ENCODE data around the gene ZMIZ2.
"Not testable (repeated sequence)": the region's sequence is repeated elsewhere in the genome, so short reads cannot be mapped to it uniquely, and the experiment has no call there.

ZMIZ2 gene

GRCh38 chr7:44727158-44727936, 21.3 kb upstream of the ZMIZ2 start:
- no peak for DNase-seq (ENCODE audit: low read depth in 2 of 2)

DNA sequence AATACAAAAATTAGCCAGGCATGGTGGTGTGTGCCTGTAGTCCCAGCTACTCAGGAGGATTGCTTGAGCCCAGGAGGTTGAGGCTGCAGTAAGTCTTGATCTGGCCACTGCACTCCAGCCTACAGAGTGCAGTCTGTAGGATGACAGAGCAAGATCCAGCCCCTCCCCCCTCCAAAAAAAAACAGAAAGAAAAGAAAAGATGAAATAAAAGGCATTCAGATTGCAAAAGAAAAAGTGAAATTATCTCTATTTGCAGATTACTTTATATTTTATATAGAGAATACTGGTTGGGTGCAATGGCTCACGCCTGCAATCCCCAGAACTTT, 20.7 kb upstream of the ZMIZ2 start:
- no peak for DNase-seq (ENCODE audit: low read depth in 2 of 2)

DNA sequence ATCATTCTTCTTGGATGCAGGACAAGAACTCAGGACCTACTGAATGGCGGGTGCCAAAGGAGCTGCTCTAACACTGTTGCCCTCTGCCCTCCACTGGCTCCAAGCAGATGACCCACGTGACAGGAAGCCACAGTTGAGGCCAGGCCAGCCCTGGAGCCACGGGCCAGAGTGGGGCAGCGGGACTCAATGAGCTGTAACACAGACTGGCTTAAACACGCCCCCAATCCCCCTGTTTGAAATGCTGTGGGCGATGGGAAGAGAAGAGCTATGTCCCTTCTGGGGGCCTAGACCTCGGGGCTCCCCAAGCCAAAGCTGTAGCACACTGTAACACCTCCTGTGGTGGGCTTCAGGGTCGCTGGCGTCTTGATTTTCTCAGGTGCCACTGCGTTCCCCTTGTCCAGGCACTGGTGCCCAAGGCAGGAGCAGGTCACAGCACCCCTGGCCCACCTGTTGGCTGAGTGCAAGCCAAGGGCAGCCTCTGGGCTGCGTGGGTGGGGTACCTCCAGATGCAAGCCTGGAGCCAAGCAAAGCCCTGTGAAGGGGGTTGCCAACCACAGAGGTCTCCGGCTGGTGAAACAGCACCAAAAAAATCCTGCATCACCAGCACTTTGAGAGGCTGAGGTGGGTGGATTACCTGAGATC, 18.6 kb upstream of the ZMIZ2 start:
- no peak for DNase-seq (ENCODE audit: low read depth in 2 of 2)

DNA sequence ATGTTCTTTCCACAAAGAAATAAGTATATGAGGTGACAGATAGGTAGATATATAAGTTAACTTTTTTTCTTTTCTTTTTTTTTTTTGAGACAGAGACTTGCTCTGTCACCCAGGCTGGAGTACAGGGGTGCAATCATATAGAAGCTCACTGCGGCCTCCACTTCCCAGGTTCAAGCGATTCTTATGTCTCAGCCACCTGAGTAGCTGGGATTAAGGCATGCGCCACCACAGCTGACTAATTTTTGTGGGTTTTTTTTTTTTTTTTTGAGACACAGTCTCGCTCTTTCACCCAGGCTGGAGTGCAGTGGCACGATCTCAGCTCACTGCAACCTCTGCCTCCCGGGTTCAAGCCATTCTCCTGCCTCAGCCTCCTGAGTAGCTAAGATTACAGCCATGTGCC, 15.7 kb upstream of the ZMIZ2 start:
- DNase-seq (ENCODE audit: low read depth in 2 of 2): not testable (repeated sequence)

DNA sequence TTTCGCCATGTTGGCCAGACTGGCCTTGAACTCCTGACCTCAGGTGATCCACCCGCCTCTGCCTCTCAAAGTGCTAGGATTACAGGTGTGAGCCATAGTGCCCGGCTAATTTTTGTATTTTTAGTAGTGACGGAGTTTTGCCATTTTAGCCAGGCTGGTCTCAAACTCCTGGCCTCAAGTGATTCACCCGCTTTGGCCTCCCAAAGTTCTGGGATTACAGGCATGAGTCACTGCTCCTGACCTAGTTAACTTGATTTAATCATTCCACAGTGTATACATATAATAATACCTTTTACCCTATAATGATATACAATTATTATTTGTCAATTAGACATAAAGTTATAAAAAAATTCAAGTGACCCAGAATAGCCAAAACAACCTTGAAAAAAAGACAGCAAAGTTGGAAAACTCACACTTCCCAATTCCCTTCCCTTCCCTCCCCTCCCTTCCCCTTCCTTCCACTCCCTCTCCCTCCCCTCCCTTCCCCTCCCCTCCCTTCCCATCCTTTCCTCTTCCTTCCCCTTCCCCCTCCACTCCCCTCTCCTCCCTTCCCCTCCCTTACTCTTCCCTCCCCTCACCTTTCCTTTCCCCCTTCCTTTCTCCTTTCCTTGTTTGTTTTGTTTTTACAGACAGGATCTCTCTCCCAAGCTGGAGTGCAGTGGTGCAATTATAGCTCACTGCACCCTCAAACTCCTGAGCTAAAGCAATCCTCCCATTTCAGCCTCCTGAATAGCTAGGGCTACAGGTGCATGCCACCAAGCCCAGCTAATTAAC, 14.8 kb upstream of the ZMIZ2 start:
- no peak for DNase-seq (ENCODE audit: low read depth in 2 of 2)

GRCh38 chr7:44735403-44736165, 13.1 kb upstream of the ZMIZ2 start:
- DNase-seq (ENCODE audit: low read depth in 2 of 2): peak in 1 of 2 donors; percentile 19

GRCh38 chr7:44736896-44737295, 11.8 kb upstream of the ZMIZ2 start:
- DNase-seq (ENCODE audit: low read depth in 2 of 2): no peak

- DNase-seq (ENCODE audit: low read depth in 2 of 2): no peak
These were observed 10.5 kb upstream of the ZMIZ2 start for GRCh38 chr7:44738051-44738723.

- DNase-seq (ENCODE audit: low read depth in 2 of 2): no peak
These were observed 9.6 kb upstream of the ZMIZ2 start for GRCh38 chr7:44738876-44739665.

DNA sequence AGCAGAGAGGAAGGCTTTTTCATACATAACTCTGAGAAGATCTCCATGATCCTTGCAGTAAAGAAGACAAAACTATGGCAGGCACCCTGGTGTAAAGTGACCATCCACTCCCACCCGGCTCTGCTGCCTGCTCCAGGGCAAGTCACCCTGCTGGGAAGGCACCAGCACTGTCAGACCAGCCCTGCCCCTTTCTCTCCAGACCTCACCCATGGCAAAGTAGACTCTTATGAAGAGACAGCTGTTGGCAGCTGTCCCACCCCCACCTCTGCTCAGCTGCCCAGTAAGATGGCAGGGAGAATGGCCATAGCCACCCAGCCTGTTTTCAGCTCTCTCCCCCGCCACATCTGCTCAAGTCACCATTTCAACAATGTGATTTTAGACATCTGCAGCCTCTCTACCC, 8.6 kb upstream of the ZMIZ2 start:
- no peak for DNase-seq (ENCODE audit: low read depth in 2 of 2)

DNA sequence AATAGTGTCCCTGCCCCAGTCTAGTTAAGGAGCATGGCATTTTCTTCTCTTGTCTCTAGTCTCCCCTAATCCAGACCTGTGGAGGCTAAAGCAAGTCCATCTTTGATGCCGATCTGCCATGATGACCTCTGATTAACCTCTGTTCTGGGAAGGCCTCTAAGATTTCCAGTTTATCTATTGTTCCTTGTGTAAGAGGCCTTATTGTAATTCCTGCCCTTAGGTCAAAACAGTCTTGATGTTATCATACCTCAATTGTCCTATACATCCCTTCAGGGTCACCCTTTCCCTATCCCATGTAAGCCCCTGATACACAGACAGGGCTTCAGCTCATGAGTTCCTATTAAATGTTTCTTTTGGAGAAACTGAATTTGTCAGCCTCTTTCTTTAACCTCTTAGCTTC, 4.9 kb upstream of the ZMIZ2 start:
- no peak for DNase-seq (ENCODE audit: low read depth in 2 of 2)

DNA sequence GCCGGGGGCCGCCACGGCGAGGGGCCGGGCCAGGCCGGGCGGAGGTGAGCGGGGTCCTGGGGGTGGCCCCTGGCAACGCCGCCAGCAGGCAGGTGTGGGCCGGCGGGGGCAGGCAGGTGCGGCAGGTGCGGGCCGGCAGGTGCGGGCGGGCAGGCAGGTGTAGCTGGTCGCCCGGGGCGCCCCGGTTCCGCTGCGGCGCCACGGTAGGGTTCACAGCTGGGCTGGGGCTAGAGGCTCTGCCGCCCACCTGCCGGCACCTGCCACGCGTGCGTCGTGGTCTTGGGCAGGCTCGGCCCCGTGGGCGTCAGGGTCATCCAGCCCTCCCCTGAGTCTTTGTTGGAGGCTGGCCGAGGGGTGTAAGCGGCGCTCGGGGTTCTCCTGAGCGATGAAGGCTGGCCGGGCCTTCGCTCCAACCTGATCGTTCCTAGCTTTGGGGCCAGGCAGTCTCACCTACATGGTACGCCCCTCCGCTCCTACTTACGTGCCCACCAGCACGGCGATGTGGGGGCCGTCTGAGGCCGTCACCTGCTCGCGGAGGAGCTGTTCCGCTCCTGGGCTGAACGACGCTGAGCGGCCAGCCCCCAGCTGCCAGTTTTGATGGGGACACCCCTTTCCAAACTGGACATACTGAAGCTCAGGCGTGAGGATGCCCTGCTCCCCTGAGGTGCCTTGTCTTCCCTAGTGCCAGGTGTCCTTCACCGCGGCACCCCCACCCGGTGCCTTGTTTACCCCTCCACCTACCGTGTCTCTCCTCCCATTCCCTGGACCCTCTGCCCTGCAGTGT, 493 bp downstream of the ZMIZ2 start:
- DNase-seq (ENCODE audit: low read depth in 2 of 2): peak; percentile 14 to 17

- DNase-seq (ENCODE audit: low read depth in 2 of 2): no peak
These were observed 1.3 kb downstream of the ZMIZ2 start for GRCh38 chr7:44749992-44750391.

DNA sequence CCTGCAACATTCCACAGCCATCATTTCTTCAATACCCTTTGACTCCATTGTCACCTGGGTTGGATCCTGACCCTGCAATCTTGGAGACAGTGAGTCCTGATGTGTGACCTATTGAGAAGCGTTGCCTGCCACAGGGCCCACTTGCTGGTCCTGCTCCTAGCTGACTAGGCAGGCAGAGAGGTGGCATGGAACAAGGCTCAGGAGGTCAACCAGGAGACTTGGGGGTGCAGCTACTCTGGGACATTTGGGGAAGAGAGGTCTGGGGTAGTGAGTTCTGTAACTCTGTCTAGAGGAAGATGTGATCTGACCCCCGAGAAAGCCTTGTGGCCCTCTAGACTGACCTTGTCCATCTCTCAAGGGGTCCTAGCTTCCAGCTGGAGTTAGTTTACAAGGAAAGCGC, 1.8 kb downstream of the ZMIZ2 start:
- DNase-seq (ENCODE audit: low read depth in 2 of 2): no peak

GRCh38 chr7:44750921-44751571, 2.4 kb downstream of the ZMIZ2 start:
- DNase-seq (ENCODE audit: low read depth in 2 of 2): peak; percentile 23 to 36

- no peak for DNase-seq (ENCODE audit: low read depth in 2 of 2)
These were observed 4.2 kb downstream of the ZMIZ2 start for GRCh38 chr7:44752822-44753221.

GRCh38 chr7:44754802-44755697, 6.4 kb downstream of the ZMIZ2 start:
- DNase-seq (ENCODE audit: low read depth in 2 of 2): no peak

All from stimulated activated CD8-positive, alpha-beta memory T cell treated with anti-CD3 and anti-CD28 coated beads, Interleukin-2, amount 100 ng/mL, for 48 hours (primary cell).